ENCODE data around the gene C17orf67.

The C17orf67 gene

GRCh38 chr17:56777859-56778258, 55.9 kb downstream of the C17orf67 start:
- Histone ChIP-seq H3K36me3 (ENCODE audit: low read length) (no peaks in the 10 kb centered on the region), H3F3A (ENCODE audit: insufficient read depth) (no peaks in the 10 kb centered on the region), H3K79me2 (ENCODE audit: insufficient read depth, low read length) (no peaks in the 10 kb centered on the region), H3K9me2 (replicated peaks; ENCODE audit: insufficient read depth, low read length) (no peaks in the 10 kb centered on the region), H3K27ac (ENCODE audit: low read depth, low read length) (no peak overlapping the region), H3K4me2 (ENCODE audit: low read depth, low read length, poor library complexity, severe bottlenecking) (no peak overlapping the region), H4K20me1 (ENCODE audit: low read depth, low read length) (no peaks in the 10 kb centered on the region), H3K9me3 (ENCODE audit: insufficient read depth, low read length) (no peaks in the 10 kb centered on the region), H3K27me3 (ENCODE audit: low read length) (no peaks in the 10 kb centered on the region), H3K9ac (ENCODE audit: low read length) (no peak overlapping the region), H3K4me3 (ENCODE audit: insufficient read depth, low read length, poor library complexity, severe bottlenecking) (no peak overlapping the region), H2AFZ (ENCODE audit: low read depth, low read length, severe bottlenecking) (no peak overlapping the region)
- no peak for TF ChIP-seq EZH2phosphoT487 (conservative IDR thresholded peaks at IDR 0.05; ENCODE audit: low read length)
- TF ChIP-seq, protein P1, sequence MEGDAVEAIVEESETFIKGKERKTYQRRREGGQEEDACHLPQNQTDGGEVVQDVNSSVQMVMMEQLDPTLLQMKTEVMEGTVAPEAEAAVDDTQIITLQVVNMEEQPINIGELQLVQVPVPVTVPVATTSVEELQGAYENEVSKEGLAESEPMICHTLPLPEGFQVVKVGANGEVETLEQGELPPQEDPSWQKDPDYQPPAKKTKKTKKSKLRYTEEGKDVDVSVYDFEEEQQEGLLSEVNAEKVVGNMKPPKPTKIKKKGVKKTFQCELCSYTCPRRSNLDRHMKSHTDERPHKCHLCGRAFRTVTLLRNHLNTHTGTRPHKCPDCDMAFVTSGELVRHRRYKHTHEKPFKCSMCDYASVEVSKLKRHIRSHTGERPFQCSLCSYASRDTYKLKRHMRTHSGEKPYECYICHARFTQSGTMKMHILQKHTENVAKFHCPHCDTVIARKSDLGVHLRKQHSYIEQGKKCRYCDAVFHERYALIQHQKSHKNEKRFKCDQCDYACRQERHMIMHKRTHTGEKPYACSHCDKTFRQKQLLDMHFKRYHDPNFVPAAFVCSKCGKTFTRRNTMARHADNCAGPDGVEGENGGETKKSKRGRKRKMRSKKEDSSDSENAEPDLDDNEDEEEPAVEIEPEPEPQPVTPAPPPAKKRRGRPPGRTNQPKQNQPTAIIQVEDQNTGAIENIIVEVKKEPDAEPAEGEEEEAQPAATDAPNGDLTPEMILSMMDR (IDR thresholded peaks at IDR 0.05; ENCODE audit: insufficient read depth, low read length, poor library complexity, severe bottlenecking) = no peak

DNA sequence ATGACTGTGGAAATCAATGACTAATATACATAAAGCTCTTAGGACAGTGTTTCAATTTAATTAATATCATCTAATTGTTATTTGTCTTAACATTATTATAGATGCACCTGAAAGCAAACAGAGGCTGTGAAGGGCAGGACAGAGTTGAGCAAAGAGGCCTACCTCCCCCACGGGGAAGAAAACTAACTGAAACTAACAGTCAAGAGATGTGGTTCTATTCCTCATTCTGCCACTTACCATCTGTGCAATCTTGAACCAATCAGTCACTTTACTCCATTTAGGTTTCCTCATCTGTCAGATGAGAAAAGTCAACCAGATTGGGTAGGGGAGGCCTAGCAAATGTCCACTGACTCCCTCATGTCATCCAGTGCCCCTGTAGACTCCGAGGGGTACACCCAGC, 59.1 kb downstream of the C17orf67 start:
- Histone ChIP-seq H4K20me1 (ENCODE audit: low read depth, low read length) (no peaks in the 10 kb centered on the region), H3F3A (ENCODE audit: insufficient read depth) (no peaks in the 10 kb centered on the region), H3K9me3 (ENCODE audit: insufficient read depth, low read length) (no peaks in the 10 kb centered on the region), H3K36me3 (ENCODE audit: low read length) (no peaks in the 10 kb centered on the region), H3K4me2 (ENCODE audit: low read depth, low read length, poor library complexity, severe bottlenecking) (no peak overlapping the region), H3K79me2 (ENCODE audit: insufficient read depth, low read length) (no peaks in the 10 kb centered on the region), H3K9me2 (replicated peaks; ENCODE audit: insufficient read depth, low read length) (no peaks in the 10 kb centered on the region), H3K27me3 (ENCODE audit: low read length) (no peaks in the 10 kb centered on the region), H3K27ac (ENCODE audit: low read depth, low read length) (no peak overlapping the region), H3K4me3 (ENCODE audit: insufficient read depth, low read length, poor library complexity, severe bottlenecking) (no peak overlapping the region), H2AFZ (ENCODE audit: low read depth, low read length, severe bottlenecking) (no peak overlapping the region), H3K9ac (ENCODE audit: low read length) (no peak overlapping the region)
- no peak for TF ChIP-seq EZH2phosphoT487 (conservative IDR thresholded peaks at IDR 0.05; ENCODE audit: low read length)
- TF ChIP-seq, protein P1 (IDR thresholded peaks at IDR 0.05; ENCODE audit: insufficient read depth, low read length, poor library complexity, severe bottlenecking) = no peak

DNA sequence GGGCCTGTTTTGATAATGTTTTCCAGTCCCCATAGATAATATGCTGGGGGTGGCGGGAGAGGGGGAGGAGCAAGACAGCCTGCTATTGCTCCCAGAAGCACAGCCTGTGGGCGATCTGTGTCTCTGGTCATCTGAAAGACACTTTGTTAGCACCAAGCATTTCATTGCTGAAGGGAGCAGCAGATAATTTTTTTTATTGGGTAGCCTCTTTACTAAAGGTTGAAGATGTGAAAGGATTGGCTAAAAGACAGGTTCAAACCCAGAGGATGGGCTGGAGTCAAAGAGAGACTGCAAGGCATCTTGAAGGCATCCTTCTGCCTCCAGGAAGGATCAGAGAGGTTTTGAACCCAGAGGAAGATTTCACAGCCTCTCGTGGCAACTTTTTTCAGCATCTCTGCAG, 60.6 kb downstream of the C17orf67 start:
- H3K27me3 ChIP-seq (ENCODE audit: low read length) = no peaks in the 10 kb centered on the region
- H3K4me2 ChIP-seq (ENCODE audit: low read depth, low read length, poor library complexity, severe bottlenecking) = no peak overlapping the region
- H2AFZ ChIP-seq (ENCODE audit: low read depth, low read length, severe bottlenecking) = no peak overlapping the region

More for the DNA sequence above, 60.6 kb downstream of the C17orf67 start:
- TF ChIP-seq, protein P1 (IDR thresholded peaks at IDR 0.05; ENCODE audit: insufficient read depth, low read length, poor library complexity, severe bottlenecking) = no peak
- no peak for TF ChIP-seq EZH2phosphoT487 (conservative IDR thresholded peaks at IDR 0.05; ENCODE audit: low read length)
- no peak overlapping the region for H3K27ac ChIP-seq (ENCODE audit: low read depth, low read length)
- H3K79me2 ChIP-seq (ENCODE audit: insufficient read depth, low read length) = no peaks in the 10 kb centered on the region
- H3K9me2 ChIP-seq (replicated peaks; ENCODE audit: insufficient read depth, low read length) = no peaks in the 10 kb centered on the region
- no peaks in the 10 kb centered on the region for H3K36me3 ChIP-seq (ENCODE audit: low read length)
- no peaks in the 10 kb centered on the region for H3K9me3 ChIP-seq (ENCODE audit: insufficient read depth, low read length)
- no peaks in the 10 kb centered on the region for H3F3A ChIP-seq (ENCODE audit: insufficient read depth)
- no peaks in the 10 kb centered on the region for H4K20me1 ChIP-seq (ENCODE audit: low read depth, low read length)
- H3K4me3 ChIP-seq (ENCODE audit: insufficient read depth, low read length, poor library complexity, severe bottlenecking) = no peak overlapping the region
- H3K9ac ChIP-seq (ENCODE audit: low read length) = no peak overlapping the region
